K562 (cell line): ENCODE results near the gene DST. TPM values are rescaled to one million over a fixed set of nuclear protein-coding genes. Genes with fewer than 3 reads are reported as not detected.

ENCODE experiments used
- ATAC-seq: fragments of 200-7000 bp; cut with Tn5 transposase; 3 replicates; pipeline ENCODE4 v1.9.1; 2020; ENCODE audit warnings: moderate library complexity
- BruUV-seq: library from RNA; stranded (reverse); fragments of 400-500 nt; replicated peaks from 2 replicates; lab custom pipeline; 2021; lab: Mats Ljungman, UMichigan
- CTCF ChIA-PET: fragments of 300-600 bp; formaldehyde crosslinking; extraction: SDS; loops from one replicate; lab custom pipeline; 2021; ENCODE audit warnings: low intra/inter-chr PET ratio; lab: Yijun Ruan, JAX
- POLR2A ChIA-PET: fragments of 300-600, 350-650 bp; sonication (Branson Sonifier 250); formaldehyde crosslinking; extraction: SDS; loops from one replicate; lab custom pipeline; 2021; ENCODE audit warnings: antibody characterized with exemption, inconsistent platforms; lab: Yijun Ruan, JAX
- DNase-seq, 4 experiments: peaks; one replicate each; pipeline versions ENCODE4 v3.0.0 to v3.0.0-alpha.2; 2011 to 2018; ENCODE audit warnings: low spot score in 3 of 4, mixed read lengths in 3 of 4; ENCODE audit errors: extremely low read depth in 1 of 4
- FAIRE-seq: peaks from 2 replicates; lab custom pipeline; 2011; peaks lifted over from hg19 to GRCh38; lab: Jason Lieb, UNC
- H2AFZ ChIP-seq: 2 replicates; pipeline ENCODE4 v1.6.0; 2011; ENCODE audit warnings: low read depth, low read length, control low read depth, inconsistent platforms
- H3K27ac ChIP-seq: fragments of 200-600 bp; 3 replicates; pipeline ENCODE4 v1.8.0; 2011; ENCODE audit warnings: low read depth, mild to moderate bottlenecking, control low read depth, inconsistent platforms, low read length, moderate library complexity, mixed read lengths; ENCODE audit errors: extremely low read depth
- H3K27me3 ChIP-seq, 2 experiments: fragments of 300-600 bp in 1 of 2; 2 replicates in 1 of 2; 3 replicates in 1 of 2; pipeline versions ENCODE4 v1.6.0 to v1.8.0; 2011; ENCODE audit warnings: inconsistent platforms in 2 of 2, low read length in 2 of 2, mild to moderate bottlenecking in 1 of 2, mixed read lengths in 1 of 2, moderate library complexity in 1 of 2; ENCODE audit not compliant: control insufficient read depth in 2 of 2, insufficient read depth in 2 of 2
- H3K36me3 ChIP-seq: fragments of 300-600 bp; 3 replicates; pipeline ENCODE4 v1.8.0; 2011; ENCODE audit warnings: mild to moderate bottlenecking, low read length, inconsistent platforms; ENCODE audit not compliant: control insufficient read depth, insufficient read depth
- H3K4me1 ChIP-seq, 2 experiments: fragments of 200-600 bp in 1 of 2; replicated peaks in 1 of 2; 2 replicates in 1 of 2; 3 replicates in 1 of 2; pipeline versions ENCODE4 v1.5.1 to v1.8.0; 2011; ENCODE audit warnings: inconsistent platforms in 2 of 2, low read length in 2 of 2, mild to moderate bottlenecking in 1 of 2, mixed read lengths in 1 of 2, moderate library complexity in 1 of 2; ENCODE audit not compliant: control insufficient read depth in 2 of 2, insufficient read depth in 2 of 2
- H3K4me2 ChIP-seq: 2 replicates; pipeline ENCODE4 v1.6.1; 2011; ENCODE audit warnings: low read length, control low read depth, inconsistent platforms, mixed read lengths; ENCODE audit not compliant: insufficient read depth
- H3K4me3 ChIP-seq: fragments of 200-600 bp; sonication (generic), shearing (Covaris generic); 2 replicates; pipeline ENCODE4 v1.5.1; 2016; ENCODE audit warnings: control low read depth, inconsistent platforms
- H3K79me2 ChIP-seq: fragments of 200-600 bp; 3 replicates; pipeline ENCODE4 v1.8.0; 2011; ENCODE audit warnings: low read length, inconsistent platforms; ENCODE audit not compliant: control insufficient read depth, insufficient read depth
- H3K9ac ChIP-seq, 2 experiments: 2 replicates each; pipeline versions ENCODE4 v1.6.0 to v1.6.1; 2011; ENCODE audit warnings: low read depth in 2 of 2, low read length in 2 of 2, control low read depth in 1 of 2, inconsistent platforms in 1 of 2, mild to moderate bottlenecking in 1 of 2, mixed read lengths in 1 of 2; ENCODE audit not compliant: insufficient read depth in 1 of 2
- H3K9me1 ChIP-seq: one replicate; pipeline ENCODE4 v1.6.0; 2011; ENCODE audit warnings: inconsistent platforms, mild to moderate bottlenecking, low read length, moderate library complexity; ENCODE audit not compliant: control insufficient read depth, insufficient read depth
- H3K9me3 ChIP-seq: replicated peaks from 2 replicates; pipeline ENCODE4 v1.5.1; 2011; ENCODE audit warnings: low read depth, low read length, inconsistent platforms; ENCODE audit not compliant: control insufficient read depth, insufficient read depth
- H4K20me1 ChIP-seq: replicated peaks from 2 replicates; pipeline ENCODE4 v1.6.1; 2011; ENCODE audit warnings: low read length, inconsistent platforms, mixed read lengths; ENCODE audit not compliant: control insufficient read depth, insufficient read depth
- ELF1 ChIP-seq: fragments of 200-800 bp; sonication (Bioruptor generic); IDR thresholded peaks from 2 replicates; pipeline ENCODE4 v1.6.1; 2016; ENCODE audit warnings: missing genetic modification characterization, missing compliant biosample characterization
- EWSR1 ChIP-seq: fragments of 450-650 bp; IDR thresholded peaks from 2 replicates; pipeline ENCODE4 v1.6.1; 2018; ENCODE audit warnings: borderline replicate concordance, mild to moderate bottlenecking, low read depth, moderate library complexity; ENCODE audit not compliant: partially characterized antibody
- GABPA ChIP-seq: fragments of 200-800 bp; sonication (Bioruptor generic); conservative IDR thresholded peaks from 2 replicates; pipeline ENCODE4 v1.6.1; 2016; ENCODE audit warnings: low read depth, missing genetic modification characterization, missing compliant biosample characterization
- HMGN3 ChIP-seq: IDR thresholded peaks from 2 replicates; pipeline ENCODE4 v1.6.1; 2011; ENCODE audit warnings: borderline replicate concordance, low read depth, mild to moderate bottlenecking, mixed read lengths, low read length; ENCODE audit not compliant: insufficient read length; ENCODE audit errors: extremely low read depth
- MXI1 ChIP-seq: IDR thresholded peaks from 2 replicates; pipeline ENCODE4 v1.6.1; 2011; ENCODE audit warnings: low read depth, mild to moderate bottlenecking, improper control_type of control experiment, low read length
- NFATC3 ChIP-seq: fragments of 450-650 bp; IDR thresholded peaks from 2 replicates; pipeline ENCODE4 v1.6.1; 2017; ENCODE audit warnings: mild to moderate bottlenecking
- NR2C2 ChIP-seq, 2 experiments: fragments of 200-800 bp in 1 of 2; sonication (Bioruptor generic) in 1 of 2; sonication (generic) in 1 of 2; formaldehyde crosslinking in 1 of 2; IDR thresholded peaks; 2 replicates each; pipeline versions ENCODE4 v1.6.1 to v1.8.0; 2016 to 2022; ENCODE audit warnings: mild to moderate bottlenecking in 1 of 2, missing compliant biosample characterization in 1 of 2, missing genetic modification characterization in 1 of 2, missing genetic modification reagents in 1 of 2
- PHB2 ChIP-seq: fragments of 450-650 bp; IDR thresholded peaks from 2 replicates; pipeline ENCODE4 v1.6.1; 2017; ENCODE audit warnings: low read depth
- RBM22 ChIP-seq: fragments of 200-400 bp; formaldehyde crosslinking; IDR thresholded peaks from 2 replicates; pipeline ENCODE4 v1.6.1; 2018; ENCODE audit warnings: low read length, low read depth; ENCODE audit not compliant: poor library complexity, severe bottlenecking
- WGBS: fragments of 100-300 bp; shearing (Covaris generic); methylation state at CpG from one replicate; pipeline ENCODE4 v1.1.6; 2016; ENCODE audit warnings: low coverage, mixed read lengths; ENCODE audit not compliant: insufficient coverage; ENCODE audit errors: missing lambda C conversion rate; 5-methylcytosine and 5-hydroxymethylcytosine counted together
- in situ Hi-C: fragments of 300-500 bp; cut with MboI; formaldehyde crosslinking; loops from 4 replicates; pipeline ENCODE4 v1.15.0; 2018; ENCODE audit warnings: inconsistent platforms, mixed read lengths
- intact Hi-C: fragments of 100-400 bp; cut with micrococcal nuclease; formaldehyde crosslinking; loops from 2 replicates; pipeline ENCODE4 v1.14.2; 2022
- polyA plus RNA-seq, 8 experiments: library from polyadenylated mRNA; depleted of rRNA in 4 of 8; stranded (reverse) in 5 of 8; unstranded in 3 of 8; fragments of >200 nt; fragmentation: Nextera tagmentation in 2 of 8; fragmentation: Illumina TruSeq in 1 of 8; extraction: Ambion mirVana in 2 of 8; extraction: Trizol in 1 of 8; gene quantifications; 2 replicates each; pipeline versions ENCODE4 v1.2.1 to v1.2.3, GENCODE V29; 2011 to 2014; ENCODE audit warnings: inconsistent platforms in 1 of 8, missing spikeins in 1 of 8
- total RNA-seq, 7 experiments: library from RNA; depleted of rRNA in 6 of 7; stranded (reverse); fragments of >200 nt in 6 of 7; fragmentation: Illumina TruSeq in 2 of 7; extraction: Trizol in 2 of 7; gene quantifications; 2 replicates each; pipeline versions ENCODE4 v1.2.1 to v1.2.3, GENCODE V29; 2011 to 2021; ENCODE audit warnings: low replicate concordance in 1 of 7
- TF ChIP-seq, protein P1 (sequence below): IDR thresholded peaks from 2 replicates; pipeline ENCODE4 v1.6.1; 2012; ENCODE audit warnings: low read depth, low read length, improper control_type of control experiment, borderline replicate concordance

Gene DST
- total and polyA plus RNA-seq, 9 of the 15 experiments (the other 6 are each of a cell fraction or from before 2014, with no cell fraction given) = 5.2 to 21.9 (median 13.3) TPM

DNA sequence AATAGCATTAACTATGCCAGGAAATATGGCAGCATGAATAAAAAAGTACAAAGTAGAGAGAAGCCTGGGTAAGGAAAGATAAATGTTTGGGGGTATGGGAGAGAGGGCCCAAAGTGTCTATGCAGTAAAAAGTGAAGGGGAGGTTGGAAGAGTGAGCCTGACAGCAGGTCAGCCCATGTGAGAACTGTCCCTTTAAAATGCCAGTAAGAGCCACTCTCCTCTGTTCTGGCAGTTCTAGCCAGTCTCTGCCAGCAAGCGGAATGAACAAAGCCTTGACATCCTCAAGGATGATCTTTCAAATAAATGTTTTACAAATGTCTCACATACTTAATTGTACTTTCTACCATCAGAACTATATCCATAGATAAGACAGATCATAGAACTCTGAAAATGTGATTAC lies 164.5 kb downstream of the DST start:
- Histone ChIP-seq H3K36me3 (no peaks in the 10 kb centered on the region), H3K4me2 (no peak overlapping the region), H3K79me2 (no peaks in the 10 kb centered on the region)
- 75% methylated on average over 1 of the region's 1 CpG for whole genome bisulfite sequencing
- intact Hi-C loops = no loop called here
- no peak for DNase-seq
- CTCF ChIA-PET = no interaction called here
- in situ Hi-C loops = no loop called here
- TF ChIP-seq EWSR1 (no peak), PHB2 (no peak), ELF1 (tag) (no peak), NFATC3 (no peak), MXI1 (no peak), HMGN3 (no peak), RBM22 (no peak), GABPA (tag) (no peak), NR2C2 (CRISPR knock-in tag; IDR thresholded peaks at IDR 0.05) (no peak), NR2C2 (tag; IDR thresholded peaks at IDR 0.05) (no peak)
- TF ChIP-seq, protein P1, sequence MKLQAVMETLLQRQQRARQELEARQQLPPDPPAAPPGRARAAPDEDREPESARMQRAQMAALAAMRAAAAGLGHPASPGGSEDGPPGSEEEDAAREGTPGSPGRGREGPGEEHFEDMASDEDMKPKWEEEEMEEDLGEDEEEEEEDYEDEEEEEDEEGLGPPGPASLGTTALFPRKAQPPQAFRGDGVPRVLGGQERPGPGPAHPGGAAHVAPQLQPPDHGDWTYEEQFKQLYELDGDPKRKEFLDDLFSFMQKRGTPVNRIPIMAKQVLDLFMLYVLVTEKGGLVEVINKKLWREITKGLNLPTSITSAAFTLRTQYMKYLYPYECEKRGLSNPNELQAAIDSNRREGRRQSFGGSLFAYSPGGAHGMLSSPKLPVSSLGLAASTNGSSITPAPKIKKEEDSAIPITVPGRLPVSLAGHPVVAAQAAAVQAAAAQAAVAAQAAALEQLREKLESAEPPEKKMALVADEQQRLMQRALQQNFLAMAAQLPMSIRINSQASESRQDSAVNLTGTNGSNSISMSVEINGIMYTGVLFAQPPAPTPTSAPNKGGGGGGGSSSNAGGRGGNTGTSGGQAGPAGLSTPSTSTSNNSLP = no peak
- TF ChIP-seq, all 486 proteins: peak for 0
- Histone ChIP-seq H3K9me3 (no peaks in the 10 kb centered on the region), H3K4me3 (no peak overlapping the region), H3K27me3 (no peaks in the 10 kb centered on the region), H3K9ac (no peak overlapping the region), H3K4me1 (no peaks in the 10 kb centered on the region), H3K9me1 (no peaks in the 10 kb centered on the region), H2AFZ (no peak overlapping the region), H4K20me1 (no peaks in the 10 kb centered on the region), H3K27ac (no peak overlapping the region)
- POLR2A ChIA-PET = no interaction called here
- BruUV-seq = no TSS peak
- FAIRE-seq (no peak), ATAC-seq (no peak)
